ENCODE measurements around the gene HNRNPUL2. TPM values are rescaled to one million over a fixed set of nuclear protein-coding genes. Genes with fewer than 3 reads are reported as not detected.
A peak's percentile ranks its signal among the peaks of the same experiment; 100 is the strongest.
"Not testable (repeated sequence)": the region's sequence is repeated elsewhere in the genome, so short reads cannot be mapped to it uniquely, and the experiment has no call there.

The HNRNPUL2 gene
- total RNA-seq, result 33.8 TPM
- long read RNA-seq, full-length matches to known transcripts, result 2 of 4 reads
- long read RNA-seq, partial matches to known transcripts, result 0 of 4 reads
- long read RNA-seq, other reads (novel, unspliced or antisense), result 2 of 4 reads

DNA sequence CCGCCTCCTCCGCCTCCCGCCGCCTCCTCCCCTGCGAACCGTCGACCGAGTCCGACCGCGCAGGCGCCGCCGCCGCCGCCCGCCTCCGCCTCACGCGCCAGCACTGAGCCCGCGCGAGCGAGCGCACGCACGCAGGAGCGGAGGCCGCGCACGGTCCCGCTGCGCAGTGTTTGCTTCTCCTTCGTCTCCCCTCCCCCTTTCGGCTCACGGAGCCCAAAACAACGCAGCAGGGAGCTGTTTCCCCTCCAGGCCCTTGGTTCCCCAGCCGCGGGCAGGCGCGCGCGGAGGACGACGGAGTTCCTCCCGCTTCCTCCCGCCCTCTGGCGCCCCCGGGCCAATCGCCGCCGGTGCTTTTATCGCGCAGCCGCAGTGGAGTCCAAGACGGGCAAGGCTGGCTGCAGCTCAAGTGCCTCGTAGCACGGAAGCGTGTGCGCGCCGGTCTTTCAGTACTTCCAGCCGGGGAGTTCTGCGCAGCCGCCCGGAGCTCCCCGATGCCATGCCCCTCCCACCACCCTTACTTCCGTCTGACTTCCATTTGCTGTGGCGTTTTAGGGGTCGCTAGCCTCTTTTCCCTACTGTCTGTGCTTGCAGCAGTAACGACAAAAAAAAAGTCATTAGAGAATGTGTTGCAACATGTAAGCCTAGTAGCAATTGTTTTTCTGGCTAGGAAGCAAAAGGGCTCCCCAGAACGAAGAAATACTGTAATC, at the start of gene HNRNPUL2:
Gene HNRNPUL2, minus strand, starts transcription at position 293 of the 707 bp plus-strand sequence. CDS start 301 bp downstream, outside the sequence.
- intact Hi-C loops (cut with DNase I), result loop anchor here (1.0 to 5.0 kb wide), 5 partner anchors 19 to 130 kb away; partner anchors contain the start of genes C11orf98, CSKMT, STX5 and TEX54
- peak; percentile 99 for DNase-seq (ENCODE audit: missing footprints)
- peak; percentile 94 for ATAC-seq

DNA sequence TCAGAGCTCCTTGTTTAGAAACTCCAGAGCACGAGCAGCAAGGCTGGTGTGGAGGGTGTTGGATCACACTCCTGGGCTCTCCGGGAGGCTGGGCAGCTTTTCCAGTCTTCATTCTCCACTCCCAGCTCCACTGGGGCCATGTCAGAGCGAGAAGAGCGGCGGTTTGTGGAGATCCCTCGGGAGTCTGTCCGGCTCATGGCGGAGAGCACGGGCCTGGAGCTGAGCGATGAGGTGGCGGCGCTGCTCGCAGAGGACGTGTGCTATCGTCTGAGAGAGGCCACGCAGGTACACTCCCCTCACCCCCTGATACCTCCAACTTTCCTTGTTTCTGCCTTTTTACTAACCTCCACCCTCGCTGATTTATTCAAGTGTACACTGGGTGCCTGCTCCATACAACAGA, 48.4 kb upstream of the HNRNPUL2 start:
- intact Hi-C loops (cut with DNase I), result no loop called here
- no peak for ATAC-seq

DNA sequence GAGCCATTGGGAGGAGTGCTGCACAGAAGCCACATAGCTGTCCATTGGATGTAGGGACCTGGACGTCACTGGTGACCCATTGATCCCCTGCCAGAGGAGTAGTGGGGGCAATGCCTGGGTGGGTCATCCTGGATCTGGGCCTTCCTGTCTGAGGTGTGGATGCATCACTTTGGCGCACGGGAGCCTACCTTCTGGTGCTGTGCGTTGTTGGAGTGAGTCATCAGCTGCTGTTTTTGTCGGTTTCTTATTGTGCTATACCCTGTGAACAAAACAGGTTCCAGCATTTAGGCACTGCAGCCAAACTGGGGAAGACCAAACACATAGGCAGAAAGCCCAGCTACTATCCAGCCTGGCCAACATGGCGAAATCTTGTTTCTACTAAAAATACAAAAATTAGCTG, 47.1 kb upstream of the HNRNPUL2 start:
- ATAC-seq, result no peak
- intact Hi-C loops (cut with DNase I), result no loop called here
- DNase-seq (ENCODE audit: missing footprints), result no peak

More for the DNA sequence above, 48.4 kb upstream of the HNRNPUL2 start:
- DNase-seq (ENCODE audit: missing footprints), result no peak

DNA sequence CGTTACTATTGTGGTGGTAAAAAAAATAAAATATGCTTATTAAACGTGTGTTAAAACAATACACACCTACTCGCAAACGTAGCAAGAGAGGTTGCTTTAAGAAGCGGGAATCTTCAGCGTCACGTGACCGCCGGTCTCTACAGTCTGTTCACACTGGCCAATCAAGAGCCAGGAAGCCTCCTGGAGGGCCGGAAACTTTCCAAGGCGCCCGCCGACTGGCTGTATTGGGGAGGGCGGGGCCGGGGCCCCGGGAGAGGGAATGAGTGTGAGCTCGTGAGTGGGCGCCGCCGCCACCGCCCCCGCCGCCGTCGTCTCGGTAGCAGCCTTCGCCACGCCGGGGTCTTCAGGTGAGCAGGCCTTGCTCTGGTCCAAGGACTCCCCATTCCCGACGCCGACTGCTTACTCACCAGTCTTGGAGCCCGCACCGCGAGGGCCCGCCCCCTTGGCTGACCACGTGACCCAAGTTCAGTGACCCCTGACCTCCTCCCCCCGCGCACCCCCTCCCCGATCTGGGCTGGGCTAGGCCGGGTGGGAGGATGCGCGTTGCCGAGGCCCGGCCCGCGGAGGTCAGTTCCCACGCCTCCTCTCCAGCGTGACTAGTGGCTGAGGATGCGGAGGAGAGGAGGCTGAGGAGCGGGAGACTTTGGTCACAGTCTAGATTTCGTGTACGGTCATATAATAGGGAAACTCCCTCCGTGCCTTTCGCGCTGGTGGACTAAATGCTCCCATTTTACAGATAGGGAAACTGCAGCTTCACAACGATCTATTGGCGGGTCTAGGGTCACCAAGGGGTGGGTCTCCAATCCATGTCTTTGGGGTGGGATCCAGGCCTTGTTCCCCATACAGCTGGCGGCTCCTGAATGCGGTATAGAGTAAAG, 44.1 kb upstream of the HNRNPUL2 start, which contains the start of gene TAF6L:
Gene TAF6L, plus strand, starts transcription at position 253 of the 878 bp plus-strand sequence. CDS start 4,388 bp downstream, outside the sequence.
- ATAC-seq (peak; percentile 98), DNase-seq (ENCODE audit: missing footprints) (peak; percentile 99)
- intact Hi-C loops (cut with DNase I), result loop anchor here (1.0 kb wide), 1 partner anchor 15 kb away; no protein-coding TSS in a partner anchor

DNA sequence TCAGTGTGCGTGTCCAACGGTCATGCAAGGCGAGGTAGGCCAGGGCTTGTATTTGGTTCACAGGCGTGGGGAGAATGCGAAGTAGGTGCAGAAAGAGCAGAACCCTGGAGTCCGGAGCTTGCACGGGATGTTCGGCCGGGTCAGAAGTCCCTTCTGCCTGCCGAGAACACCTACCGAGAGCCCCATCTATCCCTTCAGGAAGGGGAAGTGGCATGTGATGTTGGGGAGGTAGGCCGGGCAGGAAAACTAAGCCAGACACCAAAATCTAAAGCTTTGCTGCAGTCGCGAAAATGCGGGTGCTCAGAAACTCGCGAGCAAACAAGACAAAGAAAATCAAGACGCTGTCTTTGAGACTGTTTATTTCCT, 43.5 kb upstream of the HNRNPUL2 start:
- ATAC-seq (peak; percentile 5), DNase-seq (ENCODE audit: missing footprints) (no peak)
- intact Hi-C loops (cut with DNase I), result loop anchor here (1.0 kb wide), 1 partner anchor 16 kb away; no protein-coding TSS in a partner anchor

DNA sequence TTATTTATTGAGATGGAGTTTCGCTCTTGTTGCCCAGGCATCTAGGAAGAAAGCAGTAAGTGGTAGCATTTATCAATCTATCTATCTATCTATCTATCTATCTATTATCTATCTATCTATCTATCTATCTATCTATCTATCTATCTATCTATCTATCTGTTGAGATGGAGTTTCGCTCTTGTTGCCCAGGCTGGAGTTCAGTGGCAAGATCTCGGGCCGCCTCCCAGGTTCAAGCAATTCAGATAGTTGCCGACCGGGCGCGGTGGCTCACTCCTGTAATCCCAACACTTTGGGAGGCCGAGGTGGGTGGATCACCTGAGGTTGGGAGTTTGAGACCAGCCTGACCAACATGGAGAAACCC, 33.6 kb upstream of the HNRNPUL2 start:
- ATAC-seq; intact Hi-C loops (cut with DNase I); DNase-seq (ENCODE audit: missing footprints): not testable (repeated sequence)

DNA sequence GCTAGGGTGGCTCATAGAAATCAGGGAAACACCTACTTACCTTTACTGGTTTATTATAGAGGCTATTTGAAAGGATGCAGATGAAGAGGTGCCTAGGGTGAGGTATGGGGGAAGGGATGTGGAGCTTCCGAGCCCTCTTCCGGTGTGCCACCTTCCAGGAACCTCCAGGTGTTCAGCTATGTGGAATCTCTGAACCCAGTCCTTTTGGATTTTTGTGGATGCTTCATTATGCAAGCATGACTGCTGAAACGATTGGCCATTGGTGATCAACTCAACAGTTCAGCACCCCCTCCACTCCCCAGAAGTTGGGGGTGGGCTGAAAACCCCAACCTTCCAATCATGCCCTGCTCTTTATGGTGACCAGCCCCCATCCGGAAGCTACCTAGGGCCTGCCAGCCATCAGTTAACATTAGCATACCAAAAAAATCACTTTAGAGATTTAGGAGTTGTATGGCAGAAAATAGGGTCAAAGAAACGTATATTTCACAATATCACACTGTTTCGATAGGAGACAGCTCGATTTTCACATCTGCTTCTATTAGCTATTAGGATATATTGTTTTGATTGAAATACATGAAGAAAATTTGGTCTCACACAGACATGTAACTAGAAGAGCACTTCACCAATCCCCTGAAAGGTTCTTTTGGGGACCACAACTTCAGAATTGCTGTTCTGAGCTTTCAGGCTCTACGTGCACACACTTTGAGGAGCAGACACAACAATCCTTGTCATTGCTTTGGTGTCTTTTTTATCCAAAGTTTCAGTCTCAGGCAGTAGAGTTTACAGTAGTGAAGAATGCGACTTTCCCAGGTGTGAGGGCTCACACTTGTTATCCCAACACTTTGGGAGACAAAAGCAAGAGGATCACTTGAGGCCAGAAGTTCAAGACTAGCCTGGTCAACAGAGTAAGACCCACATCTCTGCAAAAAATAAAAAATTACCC, 30.9 kb upstream of the HNRNPUL2 start:
- intact Hi-C loops (cut with DNase I), result no loop called here
- ATAC-seq (no peak), DNase-seq (ENCODE audit: missing footprints) (no peak)

DNA sequence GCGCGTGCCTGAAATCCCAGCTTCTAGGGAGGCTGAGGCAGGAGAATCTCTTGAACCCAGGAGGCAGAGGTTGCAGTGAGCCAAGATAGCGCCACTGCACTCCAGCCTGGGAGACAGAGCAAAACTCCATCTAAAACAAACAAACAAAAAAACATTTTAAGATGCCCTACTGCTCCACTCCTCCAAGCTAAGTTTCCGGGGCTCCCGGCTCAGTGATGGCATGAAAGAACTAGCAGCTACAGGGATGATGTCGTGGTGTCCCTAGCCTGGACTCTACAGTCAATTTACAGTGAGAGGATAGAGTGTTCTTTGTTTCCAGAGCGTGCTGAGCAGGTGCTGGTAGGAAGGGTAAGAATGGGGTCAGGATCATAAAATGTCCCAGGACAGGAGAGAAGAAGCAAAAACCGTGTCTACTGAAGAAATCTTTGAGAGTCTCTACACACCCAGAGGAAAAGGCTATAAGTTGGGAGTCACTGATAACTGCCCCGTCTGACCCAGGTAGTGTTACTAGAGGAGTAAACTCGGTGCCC, 27.9 kb upstream of the HNRNPUL2 start:
- DNase-seq (ENCODE audit: missing footprints), result no peak
- no peak for ATAC-seq
- intact Hi-C loops (cut with DNase I), result no loop called here

DNA sequence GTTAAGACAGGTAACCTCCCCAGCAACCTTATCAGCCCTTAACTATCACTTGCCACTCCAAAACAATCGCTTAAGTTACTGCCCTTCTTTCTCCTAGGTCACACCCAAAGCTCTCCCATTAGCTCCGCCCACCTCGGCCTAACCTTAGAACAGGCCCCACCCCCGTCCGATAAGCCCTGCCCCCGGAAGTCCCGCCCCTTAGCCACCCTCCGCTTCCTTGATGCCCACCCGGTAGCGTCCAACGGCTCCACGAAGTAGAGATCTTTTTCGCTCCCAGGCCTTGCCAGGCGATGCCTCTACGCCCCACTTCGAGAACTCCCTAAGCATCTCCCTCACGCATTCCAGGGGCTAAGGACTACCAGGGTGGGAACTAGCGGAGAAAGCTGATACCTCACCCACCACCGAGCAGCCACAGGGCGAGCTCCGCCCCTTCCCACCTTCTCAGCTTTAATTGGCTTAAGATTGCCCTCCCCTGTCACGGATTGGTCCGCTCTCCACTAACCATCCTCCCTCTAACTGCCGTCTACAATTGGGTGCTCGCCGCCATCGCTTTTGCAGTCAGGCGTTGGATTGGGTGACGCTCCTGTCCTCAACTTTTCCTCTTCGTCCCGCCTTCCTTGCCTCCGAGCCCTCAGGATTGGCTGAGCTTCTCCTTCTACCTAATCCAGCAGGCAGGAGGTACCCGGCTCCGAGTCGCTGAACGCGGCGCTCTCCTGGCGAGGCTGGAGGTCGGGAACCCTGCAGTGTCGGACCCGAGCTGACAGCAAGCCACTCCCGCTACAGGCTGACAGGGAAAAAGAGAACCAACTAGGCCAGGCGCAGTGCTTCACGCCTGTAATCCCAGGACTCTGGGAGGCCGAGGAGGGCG, 26.7 kb upstream of the HNRNPUL2 start, which contains the start of gene ZBTB3:
Gene ZBTB3, minus strand, starts transcription at position 425 of the 868 bp plus-strand sequence. CDS start 496 bp downstream, outside the sequence.
- intact Hi-C loops (cut with DNase I), result loop anchor here (1.0 kb wide), 1 partner anchor 27 kb away; the partner anchor contains the start of gene HNRNPUL2
- peak; percentile 98 for DNase-seq (ENCODE audit: missing footprints)
- ATAC-seq, result peak; percentile 98

DNA sequence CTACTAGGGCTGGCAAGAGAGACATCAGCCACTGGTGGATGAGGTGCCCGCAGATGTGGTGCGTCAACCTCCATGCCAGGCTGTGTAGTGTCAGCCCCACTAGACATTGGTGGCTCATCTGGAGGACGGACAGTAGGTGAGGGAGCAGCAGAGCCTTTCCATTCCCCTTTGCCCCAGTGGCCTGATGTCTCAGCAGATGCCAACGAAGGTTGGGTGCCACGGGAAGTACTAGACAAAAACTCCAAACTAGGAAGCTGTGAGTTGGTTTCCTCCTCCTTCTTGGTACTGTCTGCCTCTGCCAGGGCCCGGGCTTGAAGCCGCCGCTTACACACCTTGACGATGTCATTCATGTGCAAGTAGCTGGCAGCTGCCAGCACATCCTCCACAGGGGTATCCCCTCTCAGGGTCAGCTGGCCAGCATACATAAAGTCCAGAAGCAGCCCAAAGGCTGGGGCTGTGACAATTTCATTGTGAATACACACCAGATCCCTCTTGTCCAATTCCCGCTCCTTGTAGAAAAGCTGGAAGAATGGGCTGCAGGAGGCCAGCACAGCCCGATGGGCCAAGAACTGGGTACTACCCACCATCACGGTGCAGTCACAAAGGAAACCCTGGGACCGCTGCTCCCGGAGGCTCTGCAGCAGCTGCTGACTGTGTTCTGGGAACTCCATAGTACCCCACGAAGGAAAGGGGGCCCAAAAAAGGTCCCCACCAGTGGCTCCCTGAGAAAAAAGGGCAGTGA, 25.9 kb upstream of the HNRNPUL2 start:
- intact Hi-C loops (cut with DNase I), result loop anchor here (1.0 kb wide), 1 partner anchor 26 kb away; the partner anchor contains the start of gene HNRNPUL2
- no peak for ATAC-seq
- no peak for DNase-seq (ENCODE audit: missing footprints)

DNA sequence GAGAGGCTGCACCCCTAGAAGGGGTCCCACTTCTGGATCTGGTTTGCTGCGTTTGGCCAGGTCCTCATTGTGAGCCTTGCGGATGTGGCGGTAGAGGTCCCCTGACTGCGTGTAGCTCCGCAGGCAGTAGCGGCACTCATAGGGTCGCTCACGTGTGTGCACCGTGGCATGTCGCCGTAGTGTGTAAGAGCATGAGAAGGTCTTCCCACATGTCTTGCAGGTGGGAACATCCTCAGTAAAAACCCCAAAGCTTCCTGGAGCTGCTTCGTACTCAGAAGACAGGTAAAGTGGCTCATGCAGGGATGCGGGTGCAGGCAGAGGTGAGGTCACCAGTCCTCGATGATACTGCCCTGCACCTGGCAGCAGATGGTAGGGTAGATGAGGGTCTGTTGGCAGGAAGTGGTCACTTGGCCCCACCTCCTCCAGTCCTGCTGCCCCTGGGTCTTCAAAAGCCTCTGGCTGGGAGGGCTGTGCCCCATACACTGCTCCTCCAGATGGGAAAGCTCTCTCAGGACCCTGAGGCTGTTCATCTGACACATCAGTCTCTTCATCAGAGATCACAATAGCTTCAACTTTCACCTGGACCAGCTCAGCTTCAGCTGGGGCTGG, 25.0 kb upstream of the HNRNPUL2 start:
- intact Hi-C loops (cut with DNase I), result no loop called here
- ATAC-seq (no peak), DNase-seq (ENCODE audit: missing footprints) (no peak)

DNA sequence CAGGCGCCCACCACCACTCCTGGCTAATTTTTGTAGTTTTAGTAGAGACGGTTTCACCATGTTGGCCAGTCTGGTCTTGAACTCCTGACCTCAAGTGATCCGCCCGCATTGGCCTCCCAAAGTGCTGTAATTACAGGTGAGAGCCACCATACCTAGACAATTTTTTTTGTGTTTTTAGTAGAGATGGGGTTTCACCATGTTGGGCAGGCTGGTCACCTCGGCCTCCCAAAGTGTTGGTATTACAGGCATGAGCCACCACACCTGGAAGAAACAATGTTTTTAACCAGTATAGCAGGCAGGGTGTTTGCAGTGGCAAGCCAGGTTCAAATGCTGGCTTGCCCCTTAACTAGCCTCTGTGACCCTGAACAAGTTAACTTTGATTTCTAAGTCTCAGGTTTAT, 22.7 kb upstream of the HNRNPUL2 start:
- ATAC-seq; intact Hi-C loops (cut with DNase I); DNase-seq (ENCODE audit: missing footprints): not testable (repeated sequence)

DNA sequence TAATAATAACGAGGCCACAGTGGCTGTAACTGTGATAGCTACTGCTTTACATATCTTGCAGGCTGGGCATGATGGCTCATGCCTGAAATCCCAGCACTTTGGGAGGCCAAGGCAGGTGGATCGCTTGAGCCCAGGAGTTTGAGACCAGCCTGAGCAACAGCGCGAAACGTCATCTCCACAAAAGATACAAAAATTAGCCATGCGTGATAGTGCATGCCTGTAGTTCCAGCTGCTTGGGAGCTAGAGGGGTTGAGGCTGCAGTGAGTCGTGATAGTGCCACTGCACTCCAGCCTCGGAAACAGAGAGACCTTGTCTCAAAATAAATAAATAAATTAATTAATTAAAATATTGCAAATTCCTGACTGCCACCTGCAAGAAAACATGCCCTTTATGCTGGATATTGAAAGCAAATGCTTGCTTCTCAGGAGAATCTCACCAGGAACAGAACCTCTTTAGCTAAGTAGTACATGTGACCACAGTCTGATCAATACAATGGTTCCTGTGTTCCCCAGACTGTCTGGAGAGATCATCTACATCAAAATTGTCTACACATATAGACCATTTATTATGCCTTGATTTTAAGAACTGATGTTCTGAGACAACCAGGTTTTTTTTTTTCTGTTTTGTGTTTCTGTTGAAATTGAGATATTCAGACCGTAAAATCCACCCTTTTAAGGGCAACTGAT, 20.4 kb upstream of the HNRNPUL2 start:
- no peak for DNase-seq (ENCODE audit: missing footprints)
- intact Hi-C loops (cut with DNase I), result no loop called here

DNA sequence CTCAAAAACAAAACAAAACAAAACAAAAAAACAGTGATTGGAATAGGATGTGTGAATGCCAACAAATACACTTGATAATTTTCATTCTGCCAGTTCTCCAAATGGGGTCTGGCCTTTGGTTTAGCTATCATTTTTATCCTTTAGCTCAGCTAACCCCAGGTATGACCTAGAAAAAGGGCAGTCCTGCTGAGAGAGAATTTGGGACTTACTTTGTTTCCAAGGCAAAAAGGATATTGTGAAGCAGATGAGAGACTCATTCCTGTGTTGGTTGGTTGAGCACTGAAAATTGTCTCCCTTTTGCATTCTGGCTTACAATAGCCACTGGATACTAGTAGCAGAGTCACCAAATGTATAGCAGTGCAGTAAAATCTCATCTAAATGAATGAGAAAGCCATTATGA, 9.9 kb upstream of the HNRNPUL2 start:
- no peak for DNase-seq (ENCODE audit: missing footprints)
- ATAC-seq, result no peak
- intact Hi-C loops (cut with DNase I), result no loop called here

More for the DNA sequence above, 20.4 kb upstream of the HNRNPUL2 start:
- ATAC-seq, result no peak

DNA sequence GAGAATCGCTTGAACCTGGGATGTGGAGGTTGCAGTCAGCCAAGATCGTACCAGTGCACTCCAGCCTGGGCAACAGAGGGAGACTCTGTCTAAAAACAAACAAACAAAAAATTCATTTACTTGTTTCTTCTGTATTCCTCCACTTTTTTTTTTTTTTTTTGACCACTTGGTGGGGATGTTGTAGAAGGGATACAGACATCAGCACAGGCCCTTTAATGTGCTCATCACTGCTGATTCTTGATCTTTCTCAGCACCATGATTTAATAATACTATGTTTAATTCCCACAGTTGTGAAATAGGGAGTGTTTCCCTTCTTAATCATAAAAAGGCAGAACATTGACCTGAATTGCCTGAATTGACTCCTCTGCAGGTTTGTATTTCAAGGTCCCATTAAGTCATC, 5.6 kb upstream of the HNRNPUL2 start:
- ATAC-seq (no peak), DNase-seq (ENCODE audit: missing footprints) (no peak)
- intact Hi-C loops (cut with DNase I), result no loop called here
